MM.1S (cell line): ENCODE data around the gene IDH3A.

ENCODE experiments used
- CTCF ChIP-seq: fragments of 300-600 bp; sonication (generic); IDR thresholded peaks from 2 replicates; pipeline ENCODE4 v1.5.1; 2016; ENCODE audit warnings: antibody characterized with exemption, low read length, mixed read lengths
- EZH2 ChIP-seq: fragments of 300-600 bp; sonication (generic); optimal IDR thresholded peaks from 2 replicates; pipeline ENCODE3; 2017; ENCODE audit warnings: low read depth, mild to moderate bottlenecking, antibody characterized with exemption, low read length, mixed read lengths
- EZH2phosphoT487 ChIP-seq: fragments of 300-600 bp; sonication (generic); IDR thresholded peaks from 2 replicates; pipeline ENCODE4 v1.6.1; 2018; ENCODE audit warnings: antibody characterized with exemption, low read length

GRCh38 chr15:78101423-78102105 lies 47.6 kb upstream of the IDH3A start:
- no peak for TF ChIP-seq CTCF
- no peak for TF ChIP-seq EZH2
- TF ChIP-seq EZH2phosphoT487 = no peak
